ENCODE results near the gene HOXC11.

The HOXC11 gene

GRCh38 chr12:54024127-54024526 is 51.2 kb downstream of the HOXC11 start:
- no peak for TF ChIP-seq ZFX (IDR thresholded peaks at IDR 0.05; ENCODE audit: borderline replicate concordance)
- no peak for TF ChIP-seq CTCF (IDR thresholded peaks at IDR 0.05)

GRCh38 chr12:54024581-54025305 is 51.8 kb downstream of the HOXC11 start:
- TF ChIP-seq CTCF (IDR thresholded peaks at IDR 0.05), result no peak
- TF ChIP-seq ZFX (IDR thresholded peaks at IDR 0.05; ENCODE audit: borderline replicate concordance), result no peak
- no peak overlapping the region for H3K27ac ChIP-seq

More at GRCh38 chr12:54024127-54024526, 51.2 kb downstream of the HOXC11 start:
- no peak overlapping the region for H3K27ac ChIP-seq

- no peak for TF ChIP-seq CTCF (IDR thresholded peaks at IDR 0.05)
- TF ChIP-seq ZFX (IDR thresholded peaks at IDR 0.05; ENCODE audit: borderline replicate concordance), result no peak
Measured at GRCh38 chr12:54025499-54026405, 52.8 kb downstream of the HOXC11 start.

GRCh38 chr12:54026640-54027441 is 53.9 kb downstream of the HOXC11 start:
- no peak overlapping the region for H3K27ac ChIP-seq
- TF ChIP-seq CTCF (IDR thresholded peaks at IDR 0.05) (no peak), ZFX (IDR thresholded peaks at IDR 0.05; ENCODE audit: borderline replicate concordance) (no peak)

More at GRCh38 chr12:54025499-54026405, 52.8 kb downstream of the HOXC11 start:
- no peak overlapping the region for H3K27ac ChIP-seq
